WERI-Rb-1 (cell line): ENCODE measurements around the gene SANBR.

Experiments used
- DNase-seq: peaks from one replicate; pipeline ENCODE4 v3.0.0-alpha.2; 2020
- H3K27ac ChIP-seq: fragments of 250-450 bp; sonication (Bioruptor Pico); 2 replicates; pipeline ENCODE4 v1.5.1; 2020; ENCODE audit warnings: mild to moderate bottlenecking, moderate library complexity
- H3K27me3 ChIP-seq: fragments of 250-450 bp; sonication (Bioruptor Pico); 2 replicates; pipeline ENCODE4 v1.5.1; 2021; ENCODE audit warnings: mild to moderate bottlenecking, low read depth, moderate library complexity; ENCODE audit not compliant: insufficient read depth, severe bottlenecking
- H3K36me3 ChIP-seq: fragments of 250-450 bp; sonication (Bioruptor Pico); 2 replicates; pipeline ENCODE4 v1.5.1; 2020; ENCODE audit warnings: mild to moderate bottlenecking, moderate library complexity
- H3K4me3 ChIP-seq: 2 replicates; pipeline ENCODE4 v1.5.1; 2011; ENCODE audit warnings: low read depth, mild to moderate bottlenecking, control low read depth, low read length
- H3K9me3 ChIP-seq: fragments of 250-450 bp; sonication (Bioruptor Pico); 2 replicates; pipeline ENCODE4 v1.5.1; 2021; ENCODE audit warnings: mild to moderate bottlenecking, moderate library complexity; ENCODE audit not compliant: severe bottlenecking
- TF ChIP-seq, protein P1 (sequence below): IDR thresholded peaks from 2 replicates; pipeline ENCODE4 v1.5.1; 2011; ENCODE audit warnings: low read depth, mild to moderate bottlenecking, control low read depth, inconsistent platforms, low read length

The SANBR gene

DNA sequence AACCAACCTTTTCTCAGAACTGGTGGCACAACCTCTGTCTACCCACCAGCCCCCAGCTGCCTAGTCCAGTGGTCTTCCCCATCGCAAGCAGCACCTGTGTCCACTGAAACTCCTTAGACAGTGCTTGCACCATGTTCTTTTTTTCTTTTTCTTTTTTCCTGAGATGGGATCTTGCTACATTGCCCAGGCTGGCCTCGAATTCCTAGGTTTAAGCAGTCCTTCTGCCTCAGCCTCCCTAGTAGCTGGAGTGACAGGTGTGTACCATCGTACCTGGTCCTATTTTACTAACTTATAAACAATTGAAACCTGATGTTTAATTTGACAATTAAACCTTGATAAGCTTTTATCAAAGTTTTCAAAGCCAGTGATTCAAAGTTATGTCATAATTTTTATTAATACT is 30.8 kb downstream of the SANBR start:
- H3K9me3 ChIP-seq, result peaks cover 4% of the 10 kb centered on the region
- H3K4me3 ChIP-seq, result no peak overlapping the region
- H3K27me3 ChIP-seq, result no peaks in the 10 kb centered on the region
- DNase-seq, result no peak
- H3K27ac ChIP-seq, result no peak overlapping the region
- TF ChIP-seq, protein P1, sequence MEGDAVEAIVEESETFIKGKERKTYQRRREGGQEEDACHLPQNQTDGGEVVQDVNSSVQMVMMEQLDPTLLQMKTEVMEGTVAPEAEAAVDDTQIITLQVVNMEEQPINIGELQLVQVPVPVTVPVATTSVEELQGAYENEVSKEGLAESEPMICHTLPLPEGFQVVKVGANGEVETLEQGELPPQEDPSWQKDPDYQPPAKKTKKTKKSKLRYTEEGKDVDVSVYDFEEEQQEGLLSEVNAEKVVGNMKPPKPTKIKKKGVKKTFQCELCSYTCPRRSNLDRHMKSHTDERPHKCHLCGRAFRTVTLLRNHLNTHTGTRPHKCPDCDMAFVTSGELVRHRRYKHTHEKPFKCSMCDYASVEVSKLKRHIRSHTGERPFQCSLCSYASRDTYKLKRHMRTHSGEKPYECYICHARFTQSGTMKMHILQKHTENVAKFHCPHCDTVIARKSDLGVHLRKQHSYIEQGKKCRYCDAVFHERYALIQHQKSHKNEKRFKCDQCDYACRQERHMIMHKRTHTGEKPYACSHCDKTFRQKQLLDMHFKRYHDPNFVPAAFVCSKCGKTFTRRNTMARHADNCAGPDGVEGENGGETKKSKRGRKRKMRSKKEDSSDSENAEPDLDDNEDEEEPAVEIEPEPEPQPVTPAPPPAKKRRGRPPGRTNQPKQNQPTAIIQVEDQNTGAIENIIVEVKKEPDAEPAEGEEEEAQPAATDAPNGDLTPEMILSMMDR, result no peak
- H3K36me3 ChIP-seq, result peaks cover 18% of the 10 kb centered on the region

DNA sequence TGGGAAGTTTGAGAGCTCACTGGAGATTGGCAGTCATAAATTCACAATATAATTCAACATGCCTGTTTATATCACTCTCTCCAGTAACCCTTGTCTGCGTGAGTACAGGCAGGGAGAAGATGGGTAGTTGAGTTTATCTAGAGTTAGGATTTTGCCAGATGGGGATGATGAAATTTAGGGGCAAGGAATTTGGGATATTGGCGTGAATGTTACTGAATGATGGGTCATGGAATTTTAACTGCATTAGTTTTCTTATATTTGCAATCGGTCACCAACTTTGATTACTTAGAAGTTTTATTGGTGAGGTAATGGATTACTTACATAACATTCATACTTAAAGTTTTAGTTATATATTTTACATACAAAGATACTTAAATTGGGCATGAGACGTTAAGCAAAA is 35.1 kb downstream of the SANBR start:
- peaks cover 48% of the 10 kb centered on the region for H3K36me3 ChIP-seq
- H3K9me3 ChIP-seq, result peaks cover 4% of the 10 kb centered on the region
- DNase-seq, result no peak
- TF ChIP-seq, protein P1, result no peak
- H3K27ac ChIP-seq, result no peak overlapping the region
- no peaks in the 10 kb centered on the region for H3K27me3 ChIP-seq
- H3K4me3 ChIP-seq, result no peak overlapping the region

DNA sequence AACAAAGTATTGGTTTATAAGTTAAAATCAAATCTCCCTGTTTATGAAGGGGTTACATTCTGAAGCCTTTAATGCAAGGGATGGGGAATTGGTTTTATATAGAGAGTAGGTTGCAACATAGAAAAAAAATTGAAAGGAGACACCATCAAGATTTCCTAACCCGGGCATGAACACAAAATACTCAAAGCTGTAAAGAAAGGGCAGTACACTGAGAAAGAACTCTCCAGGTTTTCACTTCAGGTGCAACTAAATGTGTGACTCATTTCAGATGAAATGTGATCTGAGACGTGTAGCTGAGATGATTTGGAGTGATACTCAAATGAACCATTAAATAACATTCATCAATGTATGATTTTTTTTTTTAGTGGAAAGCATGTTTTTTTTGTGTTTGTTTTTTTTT is 43.6 kb downstream of the SANBR start:
- H3K4me3 ChIP-seq, result no peak overlapping the region
- no peak overlapping the region for H3K27ac ChIP-seq
- H3K9me3 ChIP-seq, result peaks cover 4% of the 10 kb centered on the region
- no peaks in the 10 kb centered on the region for H3K27me3 ChIP-seq
- H3K36me3 ChIP-seq, result peaks cover 64% of the 10 kb centered on the region
- TF ChIP-seq, protein P1, result no peak
- DNase-seq, result no peak

DNA sequence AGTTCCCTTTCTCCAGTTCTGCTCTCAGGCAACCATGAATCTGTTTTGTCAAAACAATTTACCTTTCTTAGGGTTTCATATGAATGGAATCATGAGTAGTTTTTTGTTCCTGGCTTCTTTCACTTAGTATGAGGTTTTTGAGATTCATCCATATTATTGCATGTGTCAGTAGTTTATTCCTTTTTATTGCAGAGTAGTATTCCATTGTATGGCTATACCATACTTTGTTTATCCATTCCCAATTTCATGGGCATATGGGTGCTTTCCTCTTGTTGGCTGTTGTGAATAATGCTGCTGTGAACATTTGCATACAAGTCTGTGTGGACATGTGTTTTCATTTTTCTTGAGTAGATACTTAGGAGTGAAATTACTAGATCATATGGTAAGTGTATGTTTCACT is 46.0 kb downstream of the SANBR start:
- peaks cover 7% of the 10 kb centered on the region for H3K9me3 ChIP-seq
- no peak overlapping the region for H3K4me3 ChIP-seq

DNA sequence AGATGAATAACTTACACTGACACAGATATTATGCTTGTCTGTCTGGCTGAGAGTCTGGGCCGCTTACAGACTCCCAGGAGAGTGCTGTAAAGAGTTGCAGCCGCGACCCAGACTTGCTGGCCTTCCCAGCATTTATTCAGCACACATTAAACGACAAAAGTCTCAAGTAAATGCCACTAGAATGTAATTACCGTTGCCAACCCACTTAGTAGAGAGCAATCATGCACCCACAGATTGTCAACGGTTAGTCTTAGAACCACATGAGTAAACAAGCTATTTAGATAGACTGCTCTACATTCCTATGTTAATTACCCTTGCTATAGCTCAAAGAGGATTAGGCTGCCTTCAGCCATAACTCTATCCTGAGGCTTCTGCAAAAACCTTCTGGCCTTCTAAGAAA is 48.5 kb downstream of the SANBR start:
- Histone ChIP-seq H3K27ac (no peak overlapping the region), H3K27me3 (no peaks in the 10 kb centered on the region), H3K36me3 (peaks cover 78% of the 10 kb centered on the region), H3K9me3 (peaks cover 7% of the 10 kb centered on the region), H3K4me3 (no peak overlapping the region)
- DNase-seq, result no peak
- TF ChIP-seq, protein P1, result no peak

More for the DNA sequence above, 46.0 kb downstream of the SANBR start:
- Histone ChIP-seq H3K36me3 (peaks cover 62% of the 10 kb centered on the region), H3K27me3 (no peaks in the 10 kb centered on the region), H3K27ac (no peak overlapping the region)
- no peak for DNase-seq
- TF ChIP-seq, protein P1, result no peak
